Stimulated activated CD4-positive, alpha-beta T cell treated with anti-CD3 and anti-CD28 coated beads, Interleukin-4, amount 100 ng/mL, for 48 hours (primary cell): ENCODE measurements around the gene VCL.
"Not testable (repeated sequence)": the region's sequence is repeated elsewhere in the genome, so short reads cannot be mapped to it uniquely, and the experiment has no call there.

ENCODE experiments used
- DNase-seq, 2 donors: peaks; one replicate each; pipeline ENCODE4 v3.0.0-alpha.2; 2020; ENCODE audit warnings: low read depth in 2 of 2

VCL gene

GRCh38 chr10:74039561-74040145 lies 41.7 kb downstream of the VCL start:
- DNase-seq: no peak

GRCh38 chr10:74040200-74041126 lies 42.5 kb downstream of the VCL start:
- DNase-seq: no peak

GRCh38 chr10:74044419-74044818 lies 46.5 kb downstream of the VCL start:
- DNase-seq: no peak

GRCh38 chr10:74047304-74047703 lies 49.4 kb downstream of the VCL start:
- no peak for DNase-seq

- no peak for DNase-seq
These were observed 50.0 kb downstream of the VCL start for GRCh38 chr10:74047871-74048270.

- no peak for DNase-seq
These were observed 50.5 kb downstream of the VCL start for GRCh38 chr10:74048433-74048832.

- DNase-seq: no peak
These were observed 52.0 kb downstream of the VCL start for GRCh38 chr10:74049955-74050354.

- no peak for DNase-seq
These were observed 52.7 kb downstream of the VCL start for GRCh38 chr10:74050653-74051052.

- DNase-seq: no peak
These were observed 53.9 kb downstream of the VCL start for GRCh38 chr10:74051736-74052342.

GRCh38 chr10:74052994-74053393 lies 55.1 kb downstream of the VCL start:
- no peak for DNase-seq

- DNase-seq: no peak
These were observed 57.6 kb downstream of the VCL start for GRCh38 chr10:74055383-74056049.

- DNase-seq: no peak
These were observed 58.3 kb downstream of the VCL start for GRCh38 chr10:74056050-74056818.

- no peak for DNase-seq
These were observed 60.2 kb downstream of the VCL start for GRCh38 chr10:74058071-74058470.

GRCh38 chr10:74058658-74059057 lies 60.7 kb downstream of the VCL start:
- DNase-seq: no peak

- DNase-seq: no peak
These were observed 63.2 kb downstream of the VCL start for GRCh38 chr10:74061104-74061503.

- not testable (repeated sequence) for DNase-seq
These were observed 64.1 kb downstream of the VCL start for GRCh38 chr10:74061978-74062377.

GRCh38 chr10:74063256-74063655 lies 65.3 kb downstream of the VCL start:
- DNase-seq: no peak

GRCh38 chr10:74067373-74068352 lies 69.7 kb downstream of the VCL start:
- no peak for DNase-seq

GRCh38 chr10:74071157-74071556 lies 73.2 kb downstream of the VCL start:
- no peak for DNase-seq

- no peak for DNase-seq
These were observed 74.6 kb downstream of the VCL start for GRCh38 chr10:74072503-74072902.
